HepG2 (cell line): Measurements from ENCODE around the gene CRISPLD2. TPM values are rescaled to one million over a fixed set of nuclear protein-coding genes. Genes with fewer than 3 reads are reported as not detected.

Experiments
- ARID4A ChIP-seq: sonication (generic); formaldehyde crosslinking; IDR thresholded peaks from 2 replicates; pipeline ENCODE4 v1.5.0; 2020; ENCODE audit warnings: mild to moderate bottlenecking, missing genetic modification reagents, borderline replicate concordance
- BRD4 ChIP-seq: sonication (generic); formaldehyde crosslinking; IDR thresholded peaks from 2 replicates; pipeline ENCODE4 v1.4.0; 2020; ENCODE audit warnings: missing genetic modification reagents
- CEBPB ChIP-seq: IDR thresholded peaks from 2 replicates; pipeline ENCODE4 v1.6.1; 2011; ENCODE audit warnings: low read depth, low read length, improper control_type of control experiment, borderline replicate concordance
- PRDM15 ChIP-seq: sonication (generic); formaldehyde crosslinking; IDR thresholded peaks from 2 replicates; pipeline ENCODE4 v1.4.0; 2020; ENCODE audit warnings: missing genetic modification reagents
- RCOR2 ChIP-seq: IDR thresholded peaks from 2 replicates; pipeline ENCODE4 v1.6.1; 2016; ENCODE audit warnings: missing biosample characterization, missing genetic modification reagents
- SALL1 ChIP-seq: sonication (generic); formaldehyde crosslinking; IDR thresholded peaks from 2 replicates; pipeline ENCODE4 v1.8.0; 2022; ENCODE audit warnings: mild to moderate bottlenecking, missing genetic modification reagents
- TEAD2 ChIP-seq: sonication (generic); formaldehyde crosslinking; IDR thresholded peaks from 2 replicates; pipeline ENCODE4 v1.9.0; 2021; ENCODE audit warnings: missing genetic modification reagents
- TFAP4 ChIP-seq: sonication (generic); IDR thresholded peaks from 2 replicates; pipeline ENCODE4 v1.6.1; 2016; ENCODE audit warnings: low read depth, borderline replicate concordance
- THAP8 ChIP-seq: sonication (generic); formaldehyde crosslinking; IDR thresholded peaks from 2 replicates; pipeline ENCODE4 v1.5.1; 2020; ENCODE audit warnings: missing genetic modification reagents, mild to moderate bottlenecking, borderline replicate concordance
- YY1 ChIP-seq: IDR thresholded peaks from 2 replicates; pipeline ENCODE4 v1.6.1; 2011; ENCODE audit warnings: low read length, low read depth, moderate library complexity, mild to moderate bottlenecking; ENCODE audit not compliant: insufficient read depth, insufficient replicate concordance
- ZBTB46 ChIP-seq: sonication (generic); formaldehyde crosslinking; IDR thresholded peaks from 2 replicates; pipeline ENCODE4 v1.4.0; 2020; ENCODE audit warnings: mild to moderate bottlenecking, missing genetic modification reagents, borderline replicate concordance
- ZMAT3 ChIP-seq: sonication (generic); formaldehyde crosslinking; conservative IDR thresholded peaks from 2 replicates; pipeline ENCODE4 v1.7.0; 2021; ENCODE audit warnings: missing genetic modification reagents
- ZMAT5 ChIP-seq: sonication (generic); formaldehyde crosslinking; IDR thresholded peaks from 2 replicates; pipeline ENCODE4 v1.5.0; 2020; ENCODE audit warnings: mild to moderate bottlenecking, low read depth, missing genetic modification reagents, borderline replicate concordance
- ZNF17 ChIP-seq: sonication (generic); formaldehyde crosslinking; IDR thresholded peaks from 2 replicates; pipeline ENCODE4 v1.5.0; 2020; ENCODE audit warnings: mild to moderate bottlenecking, missing genetic modification reagents
- ZNF451 ChIP-seq: sonication (generic); formaldehyde crosslinking; IDR thresholded peaks from 2 replicates; pipeline ENCODE4 v1.5.0; 2020; ENCODE audit warnings: mild to moderate bottlenecking, missing genetic modification reagents
- ZNF501 ChIP-seq: sonication (generic); formaldehyde crosslinking; IDR thresholded peaks from 2 replicates; pipeline ENCODE4 v1.5.1; 2020; ENCODE audit warnings: mild to moderate bottlenecking, moderate library complexity, missing genetic modification reagents
- ZNF761 ChIP-seq: sonication (generic); formaldehyde crosslinking; conservative IDR thresholded peaks from 2 replicates; pipeline ENCODE4 v1.4.0; 2020; ENCODE audit warnings: mild to moderate bottlenecking, missing genetic modification reagents
- polyA plus RNA-seq, 8 experiments: library from polyadenylated mRNA; depleted of rRNA in 3 of 8; stranded (reverse) in 7 of 8; unstranded in 1 of 8; fragments of >200 nt; fragmentation: Illumina TruSeq in 4 of 8; extraction: Trizol in 4 of 8; gene quantifications; 2 replicates each; pipeline versions ENCODE4 v1.2.1 to v1.2.3, GENCODE V29; 2011 to 2016; ENCODE audit warnings: low read depth in 4 of 8, missing spikeins in 1 of 8, mixed read lengths in 1 of 8; ENCODE audit not compliant: insufficient read depth in 1 of 8
- total RNA-seq, 5 experiments: library from RNA; depleted of rRNA; stranded (reverse); fragments of >200 nt; fragmentation: Illumina TruSeq; extraction: Trizol; gene quantifications; 2 replicates each; pipeline ENCODE4 v1.2.3, GENCODE V29; 2016; ENCODE audit warnings: low read depth in 1 of 5

The CRISPLD2 gene
- total and polyA plus RNA-seq, 2 of the 13 experiments (the other 11 are each of a cell fraction or from before 2014, with no cell fraction given) = 0.04 to 0.31 TPM

GRCh38 chr16:84922351-84923120, 102.8 kb downstream of the CRISPLD2 start (continued):
- TF ChIP-seq ZMAT3 (CRISPR knock-in tag) (no peak), ARID4A (CRISPR knock-in tag) (peak; percentile 24; the same call in 1 of the 2 replicates), TEAD2 (CRISPR knock-in tag) (no peak), BRD4 (CRISPR knock-in tag) (no peak), ZNF761 (no peak), ZBTB46 (CRISPR knock-in tag) (no peak), ZNF17 (CRISPR knock-in tag) (no peak), CEBPB (no peak), YY1 (no peak), SALL1 (CRISPR knock-in tag) (peak; percentile 39; the same call in 1 of the 2 replicates), ZNF451 (CRISPR knock-in tag) (no peak), PRDM15 (CRISPR knock-in tag) (no peak), TFAP4 (peak; percentile 82), ZNF501 (CRISPR knock-in tag) (peak; percentile 26; the same call in 1 of the 2 replicates), ZMAT5 (no peak), RCOR2 (CRISPR knock-in tag) (no peak), THAP8 (CRISPR knock-in tag) (no peak)
